Fibroblast of lung (primary cell): Measurements from ENCODE around the gene MEN1. TPM values are rescaled to one million over a fixed set of nuclear protein-coding genes. Genes with fewer than 3 reads are reported as not detected.

ENCODE experiments used
- DNase-seq, 2 donors: peaks; one replicate each; pipeline versions ENCODE4 v3.0.0 to v3.0.0-alpha.2; 2010; ENCODE audit warnings: low read depth in 2 of 2
- H2AFZ ChIP-seq: 2 replicates; pipeline ENCODE4 v1.5.1; 2012; ENCODE audit warnings: low read length, control low read depth, inconsistent platforms
- H3K27ac ChIP-seq: 2 replicates; pipeline ENCODE4 v1.5.1; 2011; ENCODE audit warnings: low read length, control low read depth; ENCODE audit not compliant: insufficient read depth
- H3K27me3 ChIP-seq: 2 replicates; pipeline ENCODE4 v1.5.1; 2011; ENCODE audit warnings: mild to moderate bottlenecking, low read length; ENCODE audit not compliant: control insufficient read depth, insufficient read depth
- H3K36me3 ChIP-seq: 2 replicates; pipeline ENCODE4 v1.5.1; 2011; ENCODE audit warnings: low read length; ENCODE audit not compliant: control insufficient read depth, insufficient read depth
- H3K4me1 ChIP-seq: 2 replicates; pipeline ENCODE4 v1.5.1; 2011; ENCODE audit warnings: low read length; ENCODE audit not compliant: control insufficient read depth, insufficient read depth; ENCODE audit errors: extremely low read depth
- H3K4me2 ChIP-seq: 2 replicates; pipeline ENCODE4 v1.5.1; 2011; ENCODE audit warnings: low read length, control low read depth; ENCODE audit not compliant: insufficient read depth; ENCODE audit errors: extremely low read depth
- H3K4me3 ChIP-seq, 4 experiments: fragments of 200-600 bp in 1 of 4; sonication (generic) in 1 of 4; replicated peaks in 1 of 4; 2 replicates each; pipeline ENCODE4 v1.5.1; 2011 to 2016; ENCODE audit warnings: low read length in 4 of 4, low read depth in 3 of 4, mild to moderate bottlenecking in 3 of 4, control low read depth in 2 of 4, inconsistent platforms in 1 of 4, mixed read lengths in 1 of 4; ENCODE audit not compliant: insufficient read depth in 1 of 4; ENCODE audit errors: control extremely low read depth in 1 of 4
- H3K79me2 ChIP-seq: 2 replicates; pipeline ENCODE4 v1.5.1; 2012; ENCODE audit warnings: mild to moderate bottlenecking, low read length, inconsistent platforms; ENCODE audit not compliant: control insufficient read depth, insufficient read depth
- H3K9ac ChIP-seq: 2 replicates; pipeline ENCODE4 v1.5.1; 2011; ENCODE audit warnings: mild to moderate bottlenecking, low read length, control low read depth; ENCODE audit not compliant: insufficient read depth
- H3K9me3 ChIP-seq: 2 replicates; pipeline ENCODE4 v1.5.1; 2012; ENCODE audit warnings: low read depth, low read length; ENCODE audit not compliant: control insufficient read depth, insufficient read depth
- H4K20me1 ChIP-seq: 2 replicates; pipeline ENCODE4 v1.5.1; 2011; ENCODE audit warnings: low read length; ENCODE audit not compliant: control insufficient read depth, insufficient read depth; ENCODE audit errors: extremely low read depth
- CTCF ChIP-seq, 2 donors: IDR thresholded peaks in 1 of 2; conservative IDR thresholded peaks in 1 of 2; 1 replicate in 1 of 2; 2 replicates in 1 of 2; pipeline ENCODE4 v1.5.1; 2011 to 2012; ENCODE audit warnings: low read length in 2 of 2, control low read depth in 1 of 2, inconsistent platforms in 1 of 2, low read depth in 1 of 2, mild to moderate bottlenecking in 1 of 2
- EZH2 ChIP-seq: IDR thresholded peaks from 2 replicates; pipeline ENCODE4 v1.5.1; 2012; ENCODE audit warnings: low read length, control low read depth, mild to moderate bottlenecking; ENCODE audit errors: missing control alignments
- polyA plus RNA-seq, 2 donors: library from polyadenylated mRNA; depleted of rRNA in 1 of 2; stranded (reverse) in 1 of 2; unstranded in 1 of 2; fragments of >200 nt; gene quantifications; 2 replicates each; pipeline ENCODE4 v1.2.1, GENCODE V29; 2011 to 2012; ENCODE audit warnings: missing spikeins in 1 of 2
- total RNA-seq: library from RNA; depleted of rRNA; stranded (reverse); fragments of >200 nt; gene quantifications from 2 replicates; pipeline ENCODE4 v1.2.1, GENCODE V29; 2014

MEN1 gene
- total and polyA plus RNA-seq, 2 donors (not counting 1 experiment from before 2014, with no cell fraction given) = 8.9 to 13.7 TPM

GRCh38 chr11:64772303-64773018, 37.9 kb downstream of the MEN1 start:
- Histone ChIP-seq H4K20me1 (peaks cover 4% of the 10 kb centered on the region), H3K27ac (no peak overlapping the region), H3K36me3 (peaks cover 44% of the 10 kb centered on the region), H2AFZ (no peak overlapping the region), H3K9me3 (no peaks in the 10 kb centered on the region), H3K4me2 (no peak overlapping the region), H3K9ac (no peak overlapping the region), H3K27me3 (no peaks in the 10 kb centered on the region), H3K4me1 (peaks cover 6% of the 10 kb centered on the region), H3K79me2 (peaks cover 61% of the 10 kb centered on the region), H3K4me3 (no peak overlapping the region)
- DNase-seq = no peak
- TF ChIP-seq CTCF (conservative IDR thresholded peaks at IDR 0.05 in 1 of 2, IDR thresholded peaks at IDR 0.05 in 1 of 2; ENCODE audit: low read depth in 1 of 2, low read length in 2 of 2) (no peak), EZH2 (no peak)

GRCh38 chr11:64771861-64772260, 38.5 kb downstream of the MEN1 start:
- Histone ChIP-seq H2AFZ (no peak overlapping the region), H3K27me3 (no peaks in the 10 kb centered on the region), H4K20me1 (peaks cover 4% of the 10 kb centered on the region), H3K4me1 (peaks cover 6% of the 10 kb centered on the region), H3K9ac (no peak overlapping the region), H3K4me2 (no peak overlapping the region), H3K9me3 (no peaks in the 10 kb centered on the region), H3K4me3 (no peak overlapping the region), H3K79me2 (peaks cover 61% of the 10 kb centered on the region), H3K36me3 (peaks cover 50% of the 10 kb centered on the region), H3K27ac (no peak overlapping the region)
- TF ChIP-seq EZH2 (no peak), CTCF (conservative IDR thresholded peaks at IDR 0.05 in 1 of 2, IDR thresholded peaks at IDR 0.05 in 1 of 2; ENCODE audit: low read depth in 1 of 2, low read length in 2 of 2) (no peak)
- DNase-seq = no peak

GRCh38 chr11:64770120-64770519, 40.2 kb downstream of the MEN1 start:
- Histone ChIP-seq H2AFZ (no peak overlapping the region), H3K9me3 (no peaks in the 10 kb centered on the region), H4K20me1 (peaks cover 2% of the 10 kb centered on the region), H3K27me3 (no peaks in the 10 kb centered on the region), H3K27ac (no peak overlapping the region), H3K4me2 (no peak overlapping the region), H3K79me2 (peaks cover 47% of the 10 kb centered on the region), H3K9ac (no peak overlapping the region), H3K4me1 (peaks cover 2% of the 10 kb centered on the region), H3K4me3 (no peak overlapping the region), H3K36me3 (peaks cover 56% of the 10 kb centered on the region)
- DNase-seq = no peak
- TF ChIP-seq CTCF (conservative IDR thresholded peaks at IDR 0.05 in 1 of 2, IDR thresholded peaks at IDR 0.05 in 1 of 2; ENCODE audit: low read depth in 1 of 2, low read length in 2 of 2) (no peak), EZH2 (no peak)
